Cardiac muscle cell (in vitro differentiated cells and primary cell): ENCODE data around the gene DNM3. TPM values are rescaled to one million over a fixed set of nuclear protein-coding genes. Genes with fewer than 3 reads are reported as not detected.

Source experiments
- DNase-seq, 2 donors: peaks; one replicate each; pipeline versions ENCODE4 v3.0.0 to v3.0.0-alpha.2; 2010 to 2017; ENCODE audit warnings: low read depth in 1 of 2, low spot score in 1 of 2
- H3K27ac ChIP-seq: fragments of 200-600 bp; sonication (generic); 2 replicates; pipeline ENCODE4 v1.5.1; 2016
- H3K27me3 ChIP-seq: fragments of 200-600 bp; sonication (generic); 2 replicates; pipeline ENCODE4 v1.6.0; 2016; ENCODE audit warnings: control low read depth
- H3K36me3 ChIP-seq: fragments of 200-600 bp; sonication (generic); 2 replicates; pipeline ENCODE4 v1.5.1; 2016; ENCODE audit warnings: control low read depth
- H3K4me1 ChIP-seq: fragments of 200-600 bp; sonication (generic); 2 replicates; pipeline ENCODE4 v1.8.1; 2017; ENCODE audit warnings: low read depth, mild to moderate bottlenecking, mixed run types
- H3K4me3 ChIP-seq: fragments of 200-600 bp; sonication (generic); 2 replicates; pipeline ENCODE4 v1.5.1; 2016; ENCODE audit warnings: mild to moderate bottlenecking
- H3K9me3 ChIP-seq: fragments of 200-600 bp; sonication (generic); 2 replicates; pipeline ENCODE4 v1.5.1; 2017; ENCODE audit warnings: low read depth, mild to moderate bottlenecking, control low read depth
- polyA plus RNA-seq: library from polyadenylated mRNA; unstranded; fragments of >200 nt; fragmentation: Nextera tagmentation; extraction: Ambion mirVana; gene quantifications from 2 replicates; pipeline ENCODE4 v1.2.1, GENCODE V29; 2016
- total RNA-seq: library from RNA; depleted of rRNA; stranded (reverse); fragments of >200 nt; gene quantifications from 2 replicates; pipeline ENCODE4 v1.2.3, GENCODE V29; 2016
- TF ChIP-seq, protein P1 (sequence below): IDR thresholded peaks from 2 replicates; pipeline ENCODE4 v1.5.1; 2012; ENCODE audit warnings: low read depth, mild to moderate bottlenecking, low read length

Gene DNM3
- total and polyA plus RNA-seq, 2 experiments from 2014 or later: 0.42 TPM; not detected in 1

DNA sequence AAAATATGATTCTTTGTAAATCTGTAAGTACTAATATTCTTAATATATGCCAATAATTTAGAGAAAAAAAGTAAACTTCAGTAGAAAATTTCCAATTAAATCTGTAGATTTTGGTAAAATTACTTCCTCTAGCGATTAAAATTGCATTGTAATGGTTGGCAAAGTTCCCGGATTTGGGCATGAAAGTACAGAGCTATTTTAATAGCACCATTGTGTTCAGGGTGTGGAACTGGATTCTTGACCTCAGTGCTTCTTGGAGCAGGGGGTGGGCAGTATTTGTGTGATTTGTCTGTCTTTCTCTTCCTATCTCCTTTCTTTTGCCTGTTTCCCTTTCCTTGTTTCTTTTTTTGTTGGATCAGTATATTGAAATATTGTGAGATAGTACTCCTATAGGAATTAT lies 72.1 kb downstream of the DNM3 start:
- DNase-seq: peak in 1 of 2 donors; percentile 52
- H3K27ac ChIP-seq: no peak overlapping the region
- no peaks in the 10 kb centered on the region for H3K9me3 ChIP-seq
- TF ChIP-seq, protein P1, sequence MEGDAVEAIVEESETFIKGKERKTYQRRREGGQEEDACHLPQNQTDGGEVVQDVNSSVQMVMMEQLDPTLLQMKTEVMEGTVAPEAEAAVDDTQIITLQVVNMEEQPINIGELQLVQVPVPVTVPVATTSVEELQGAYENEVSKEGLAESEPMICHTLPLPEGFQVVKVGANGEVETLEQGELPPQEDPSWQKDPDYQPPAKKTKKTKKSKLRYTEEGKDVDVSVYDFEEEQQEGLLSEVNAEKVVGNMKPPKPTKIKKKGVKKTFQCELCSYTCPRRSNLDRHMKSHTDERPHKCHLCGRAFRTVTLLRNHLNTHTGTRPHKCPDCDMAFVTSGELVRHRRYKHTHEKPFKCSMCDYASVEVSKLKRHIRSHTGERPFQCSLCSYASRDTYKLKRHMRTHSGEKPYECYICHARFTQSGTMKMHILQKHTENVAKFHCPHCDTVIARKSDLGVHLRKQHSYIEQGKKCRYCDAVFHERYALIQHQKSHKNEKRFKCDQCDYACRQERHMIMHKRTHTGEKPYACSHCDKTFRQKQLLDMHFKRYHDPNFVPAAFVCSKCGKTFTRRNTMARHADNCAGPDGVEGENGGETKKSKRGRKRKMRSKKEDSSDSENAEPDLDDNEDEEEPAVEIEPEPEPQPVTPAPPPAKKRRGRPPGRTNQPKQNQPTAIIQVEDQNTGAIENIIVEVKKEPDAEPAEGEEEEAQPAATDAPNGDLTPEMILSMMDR: no peak
- H3K4me1 ChIP-seq: no peaks in the 10 kb centered on the region
- no peaks in the 10 kb centered on the region for H3K27me3 ChIP-seq
- no peak overlapping the region for H3K4me3 ChIP-seq
- no peaks in the 10 kb centered on the region for H3K36me3 ChIP-seq

DNA sequence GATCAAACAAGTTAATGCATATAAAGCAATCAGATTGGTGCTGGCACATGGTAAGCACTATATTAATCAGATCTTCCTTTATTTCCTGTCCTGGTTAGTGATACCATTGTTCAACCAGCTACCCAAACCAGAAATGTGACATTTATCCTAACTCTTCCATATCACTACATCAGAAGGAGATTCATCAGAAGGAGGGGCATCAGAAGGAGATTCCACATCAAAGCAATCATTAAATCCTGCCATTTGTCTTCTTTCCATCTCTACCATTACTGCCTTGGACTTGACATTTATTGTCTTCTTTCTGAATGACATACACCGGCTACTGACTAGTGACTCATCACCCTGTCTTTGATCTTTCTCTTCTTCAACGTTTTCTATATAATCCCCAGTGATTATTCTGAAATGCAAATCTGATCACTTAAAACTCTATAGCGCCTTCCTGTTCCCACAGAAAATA lies 75.0 kb downstream of the DNM3 start:
- no peaks in the 10 kb centered on the region for H3K36me3 ChIP-seq
- no peak for DNase-seq
- TF ChIP-seq, protein P1: no peak
- no peaks in the 10 kb centered on the region for H3K27me3 ChIP-seq
- no peak overlapping the region for H3K27ac ChIP-seq
- no peaks in the 10 kb centered on the region for H3K4me1 ChIP-seq
- no peak overlapping the region for H3K4me3 ChIP-seq
- no peaks in the 10 kb centered on the region for H3K9me3 ChIP-seq

- H3K36me3 ChIP-seq: no peaks in the 10 kb centered on the region
- H3K27me3 ChIP-seq: no peaks in the 10 kb centered on the region
- DNase-seq: no peak
- no peak overlapping the region for H3K4me3 ChIP-seq
- no peaks in the 10 kb centered on the region for H3K4me1 ChIP-seq
- TF ChIP-seq, protein P1: no peak
- no peak overlapping the region for H3K27ac ChIP-seq
- no peaks in the 10 kb centered on the region for H3K9me3 ChIP-seq
Observed at GRCh38 chr1:171917331-171917730, 76.0 kb downstream of the DNM3 start.

- Histone ChIP-seq H3K9me3 (no peaks in the 10 kb centered on the region), H3K27me3 (no peaks in the 10 kb centered on the region), H3K36me3 (no peaks in the 10 kb centered on the region), H3K27ac (no peak overlapping the region), H3K4me3 (no peak overlapping the region), H3K4me1 (no peaks in the 10 kb centered on the region)
- DNase-seq: no peak
- TF ChIP-seq, protein P1: no peak
Observed at GRCh38 chr1:171919891-171920887, 78.9 kb downstream of the DNM3 start.

DNA sequence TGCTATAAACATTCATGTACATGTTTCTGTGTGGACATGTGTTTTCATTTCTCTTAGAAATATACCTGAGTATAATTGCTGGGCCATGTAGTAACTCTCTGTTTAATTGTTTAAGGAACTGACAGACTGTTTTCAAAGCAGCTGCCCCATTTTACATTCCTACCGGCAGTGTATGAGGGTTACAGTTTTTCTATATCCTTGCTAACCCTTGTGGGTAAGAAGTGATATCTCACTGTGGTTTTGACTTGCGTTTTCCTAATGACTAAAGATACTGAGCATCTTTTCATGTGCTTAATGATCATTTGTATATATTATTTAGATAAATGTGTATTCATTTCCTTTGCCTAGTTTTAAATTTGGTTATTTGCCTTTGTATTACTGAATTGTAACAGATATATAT lies 81.7 kb downstream of the DNM3 start:
- DNase-seq: no peak
- TF ChIP-seq, protein P1: no peak
- H3K36me3 ChIP-seq: no peaks in the 10 kb centered on the region
- H3K9me3 ChIP-seq: no peaks in the 10 kb centered on the region
- H3K4me1 ChIP-seq: no peaks in the 10 kb centered on the region
- no peak overlapping the region for H3K4me3 ChIP-seq
- no peaks in the 10 kb centered on the region for H3K27me3 ChIP-seq
- no peak overlapping the region for H3K27ac ChIP-seq
